ENCODE measurements around the gene ALS2. TPM values are rescaled to one million over a fixed set of nuclear protein-coding genes. Genes with fewer than 3 reads are reported as not detected.

Gene ALS2
- total RNA-seq = 10 to 100 TPM; 20.4 to 33.8 (median 29.2) TPM

GRCh38 chr2:201780674-201781493 lies at the start of gene ALS2:
Gene ALS2, minus strand, starts transcription at chr2:201780933. Its CDS starts 12,048 bp downstream, at chr2:201768885.
- Histone ChIP-seq H3K36me3 (no peaks in the 10 kb centered on the region), H3K4me1 (peaks cover 0 to 25% (median 3%) of the 10 kb centered on the region in 4 donors), H3K27ac (peak within 1 kb of the TSS; percentile 85 to 94 (median 90)), H3K9me3 (no peaks in the 10 kb centered on the region), H3K4me3 (peak within 1 kb of the TSS; percentile 67 to 94 (median 84)), H3K27me3 (no peaks in the 10 kb centered on the region)
- DNase-seq = peak; percentile 96 to 99 (median 98)
- TF ChIP-seq POLR2A (IDR thresholded peaks at IDR 0.05) (peak; percentile 70 to 79), CTCF (IDR thresholded peaks at IDR 0.05) (no peak)

GRCh38 chr2:201828220-201828619 lies 47.5 kb upstream of the ALS2 start:
- no peaks in the 10 kb centered on the region for H3K27me3 ChIP-seq
- H3K4me3 ChIP-seq = no peak overlapping the region
- H3K9me3 ChIP-seq = no peaks in the 10 kb centered on the region
- H3K36me3 ChIP-seq = no peaks in the 10 kb centered on the region
- no peak overlapping the region for H3K27ac ChIP-seq
- no peaks in the 10 kb centered on the region for H3K4me1 ChIP-seq
- no peak for TF ChIP-seq POLR2A (IDR thresholded peaks at IDR 0.05)
- TF ChIP-seq CTCF (IDR thresholded peaks at IDR 0.05) = no peak
- no peak for DNase-seq

GRCh38 chr2:201827621-201828020 lies 46.9 kb upstream of the ALS2 start:
- H3K27me3 ChIP-seq = no peaks in the 10 kb centered on the region
- DNase-seq = no peak

GRCh38 chr2:201824212-201824611 lies 43.5 kb upstream of the ALS2 start:
- Histone ChIP-seq H3K4me3 (no peak overlapping the region), H3K27ac (no peak overlapping the region), H3K9me3 (no peaks in the 10 kb centered on the region), H3K27me3 (no peaks in the 10 kb centered on the region), H3K36me3 (no peaks in the 10 kb centered on the region), H3K4me1 (no peaks in the 10 kb centered on the region)
- no peak for DNase-seq
- TF ChIP-seq CTCF (IDR thresholded peaks at IDR 0.05) (no peak), POLR2A (IDR thresholded peaks at IDR 0.05) (no peak)

More at GRCh38 chr2:201827621-201828020, 46.9 kb upstream of the ALS2 start:
- no peaks in the 10 kb centered on the region for H3K36me3 ChIP-seq
- no peaks in the 10 kb centered on the region for H3K9me3 ChIP-seq
- no peaks in the 10 kb centered on the region for H3K4me1 ChIP-seq
- H3K4me3 ChIP-seq = no peak overlapping the region
- TF ChIP-seq CTCF (IDR thresholded peaks at IDR 0.05) = no peak
- TF ChIP-seq POLR2A (IDR thresholded peaks at IDR 0.05) = no peak
- no peak overlapping the region for H3K27ac ChIP-seq

GRCh38 chr2:201821080-201821479 lies 40.3 kb upstream of the ALS2 start:
- Histone ChIP-seq H3K4me3 (no peak overlapping the region), H3K27me3 (no peaks in the 10 kb centered on the region), H3K36me3 (no peaks in the 10 kb centered on the region), H3K27ac (no peak overlapping the region), H3K9me3 (no peaks in the 10 kb centered on the region), H3K4me1 (no peaks in the 10 kb centered on the region)
- TF ChIP-seq CTCF (IDR thresholded peaks at IDR 0.05) (no peak), POLR2A (IDR thresholded peaks at IDR 0.05) (no peak)
- DNase-seq = no peak
